Esophagus muscularis mucosa (tissue), 3 donors: ENCODE measurements around the gene RNU1-1.

ENCODE experiments used
- POLR2A ChIP-seq: fragments of 450-650 bp; IDR thresholded peaks from one replicate; pipeline ENCODE4 v1.6.1; 2017; ENCODE audit warnings: antibody characterized with exemption, moderate library complexity, mild to moderate bottlenecking, low read depth
- POLR2AphosphoS5 ChIP-seq, 2 donors: sonication (generic); formaldehyde crosslinking; IDR thresholded peaks; one replicate each; pipeline ENCODE4 v1.6.1; 2017; ENCODE audit warnings: antibody characterized with exemption in 2 of 2
- TF ChIP-seq, protein P1 (sequence below), 3 experiments: fragments of 200-600 bp in 2 of 3; fragments of 450-650 bp in 1 of 3; sonication (generic) in 2 of 3; IDR thresholded peaks; one replicate each; pipeline ENCODE4 v1.5.1; 2017 to 2019; ENCODE audit warnings: antibody characterized with exemption in 3 of 3, mild to moderate bottlenecking in 2 of 3, moderate library complexity in 1 of 3

DNA sequence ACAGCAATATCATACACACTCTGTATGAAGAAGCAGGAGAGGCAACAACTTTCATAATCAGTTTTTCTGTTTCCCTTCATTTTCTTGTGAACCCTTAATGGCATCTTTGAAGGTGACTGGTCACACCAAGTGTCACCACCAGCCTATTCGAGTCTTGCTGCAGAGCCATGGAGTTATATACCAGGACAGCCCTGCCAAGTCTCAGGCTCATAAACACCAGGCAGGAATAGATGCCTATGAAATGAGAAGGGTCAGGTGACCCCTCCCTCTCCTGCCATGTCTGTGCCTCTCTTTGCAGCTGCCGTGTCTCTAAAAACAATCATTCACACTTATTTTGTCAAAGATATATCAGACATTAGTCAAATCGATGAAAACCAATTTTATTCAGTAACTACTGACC is 45.5 kb downstream of the RNU1-1 start:
- TF ChIP-seq POLR2AphosphoS5 (IDR thresholded peaks at IDR 0.05), result no peak
- TF ChIP-seq, protein P1, sequence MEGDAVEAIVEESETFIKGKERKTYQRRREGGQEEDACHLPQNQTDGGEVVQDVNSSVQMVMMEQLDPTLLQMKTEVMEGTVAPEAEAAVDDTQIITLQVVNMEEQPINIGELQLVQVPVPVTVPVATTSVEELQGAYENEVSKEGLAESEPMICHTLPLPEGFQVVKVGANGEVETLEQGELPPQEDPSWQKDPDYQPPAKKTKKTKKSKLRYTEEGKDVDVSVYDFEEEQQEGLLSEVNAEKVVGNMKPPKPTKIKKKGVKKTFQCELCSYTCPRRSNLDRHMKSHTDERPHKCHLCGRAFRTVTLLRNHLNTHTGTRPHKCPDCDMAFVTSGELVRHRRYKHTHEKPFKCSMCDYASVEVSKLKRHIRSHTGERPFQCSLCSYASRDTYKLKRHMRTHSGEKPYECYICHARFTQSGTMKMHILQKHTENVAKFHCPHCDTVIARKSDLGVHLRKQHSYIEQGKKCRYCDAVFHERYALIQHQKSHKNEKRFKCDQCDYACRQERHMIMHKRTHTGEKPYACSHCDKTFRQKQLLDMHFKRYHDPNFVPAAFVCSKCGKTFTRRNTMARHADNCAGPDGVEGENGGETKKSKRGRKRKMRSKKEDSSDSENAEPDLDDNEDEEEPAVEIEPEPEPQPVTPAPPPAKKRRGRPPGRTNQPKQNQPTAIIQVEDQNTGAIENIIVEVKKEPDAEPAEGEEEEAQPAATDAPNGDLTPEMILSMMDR (IDR thresholded peaks at IDR 0.05), result no peak
- TF ChIP-seq POLR2A, result no peak
